ENCODE measurements around the gene APCDD1. TPM values are rescaled to one million over a fixed set of nuclear protein-coding genes. Genes with fewer than 3 reads are reported as not detected.
"Not testable (repeated sequence)": the region's sequence is repeated elsewhere in the genome, so short reads cannot be mapped to it uniquely, and the experiment has no call there.

Gene APCDD1
- total RNA-seq, 1 donor from 2014 or later: 110 TPM

DNA sequence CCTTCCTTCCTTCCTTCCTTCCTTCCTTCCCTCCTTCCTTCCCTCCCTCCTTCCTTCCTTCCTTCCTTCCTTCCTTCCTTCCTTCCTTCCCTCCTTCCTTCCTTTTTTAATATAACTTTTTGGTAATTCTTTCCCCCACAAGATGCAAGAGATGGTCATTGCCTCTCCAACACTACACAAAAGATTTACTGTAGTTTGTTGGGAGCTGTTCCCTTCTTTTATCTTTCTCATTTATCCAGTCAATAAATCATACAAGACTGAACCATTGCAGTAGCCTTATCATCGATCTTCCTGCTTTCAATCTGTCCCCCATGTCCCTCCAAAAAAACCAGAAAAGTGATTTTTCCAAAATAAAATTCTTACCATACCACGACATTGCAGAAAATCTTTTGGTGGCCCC, 8.2 kb downstream of the APCDD1 start:
- H3K27me3 Mint-ChIP-seq: no peaks in the 10 kb centered on the region
- H3K4me1 Mint-ChIP-seq (ENCODE audit: unreplicated experiment): peaks cover 38% of the 10 kb centered on the region
- no peak for DNase-seq (ENCODE audit: extremely low spot score, unreplicated experiment)
- H3K27ac Mint-ChIP-seq: peak overlapping the region; percentile 23
- H3K9me3 Mint-ChIP-seq: peaks cover 11% of the 10 kb centered on the region
- H3K4me3 Mint-ChIP-seq: no peak overlapping the region
- peaks cover 41% of the 10 kb centered on the region for H3K36me3 Mint-ChIP-seq
- TF ChIP-seq, protein P1, sequence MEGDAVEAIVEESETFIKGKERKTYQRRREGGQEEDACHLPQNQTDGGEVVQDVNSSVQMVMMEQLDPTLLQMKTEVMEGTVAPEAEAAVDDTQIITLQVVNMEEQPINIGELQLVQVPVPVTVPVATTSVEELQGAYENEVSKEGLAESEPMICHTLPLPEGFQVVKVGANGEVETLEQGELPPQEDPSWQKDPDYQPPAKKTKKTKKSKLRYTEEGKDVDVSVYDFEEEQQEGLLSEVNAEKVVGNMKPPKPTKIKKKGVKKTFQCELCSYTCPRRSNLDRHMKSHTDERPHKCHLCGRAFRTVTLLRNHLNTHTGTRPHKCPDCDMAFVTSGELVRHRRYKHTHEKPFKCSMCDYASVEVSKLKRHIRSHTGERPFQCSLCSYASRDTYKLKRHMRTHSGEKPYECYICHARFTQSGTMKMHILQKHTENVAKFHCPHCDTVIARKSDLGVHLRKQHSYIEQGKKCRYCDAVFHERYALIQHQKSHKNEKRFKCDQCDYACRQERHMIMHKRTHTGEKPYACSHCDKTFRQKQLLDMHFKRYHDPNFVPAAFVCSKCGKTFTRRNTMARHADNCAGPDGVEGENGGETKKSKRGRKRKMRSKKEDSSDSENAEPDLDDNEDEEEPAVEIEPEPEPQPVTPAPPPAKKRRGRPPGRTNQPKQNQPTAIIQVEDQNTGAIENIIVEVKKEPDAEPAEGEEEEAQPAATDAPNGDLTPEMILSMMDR (conservative IDR thresholded peaks at IDR 0.05): no peak

DNA sequence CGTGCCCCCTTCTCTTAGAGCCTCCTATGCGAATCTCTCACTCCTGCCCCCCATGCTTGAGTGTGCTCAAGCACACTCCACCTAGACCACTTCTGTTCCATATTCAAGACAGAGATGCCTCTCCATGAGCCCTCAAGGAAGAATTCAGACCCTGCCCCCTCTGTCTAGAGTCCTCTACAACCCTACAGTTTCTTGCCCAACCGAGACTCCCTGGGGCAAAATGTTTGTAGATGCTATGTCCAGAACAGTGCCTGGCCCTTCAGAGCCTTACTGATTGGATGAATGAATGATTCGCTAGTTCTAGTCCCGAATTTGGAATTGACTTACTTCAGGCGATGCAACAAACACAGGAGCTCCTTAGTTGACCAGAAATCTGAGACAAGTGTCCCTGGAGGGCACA, 8.7 kb downstream of the APCDD1 start:
- TF ChIP-seq, protein P1 (conservative IDR thresholded peaks at IDR 0.05): no peak
- H3K36me3 Mint-ChIP-seq: peaks cover 46% of the 10 kb centered on the region
- H3K4me3 Mint-ChIP-seq: peak overlapping the region; percentile 31
- H3K4me1 Mint-ChIP-seq (ENCODE audit: unreplicated experiment): peaks cover 34% of the 10 kb centered on the region
- DNase-seq (ENCODE audit: extremely low spot score, unreplicated experiment): no peak
- peak overlapping the region; percentile 23 for H3K27ac Mint-ChIP-seq
- peaks cover 11% of the 10 kb centered on the region for H3K9me3 Mint-ChIP-seq
- H3K27me3 Mint-ChIP-seq: no peaks in the 10 kb centered on the region

DNA sequence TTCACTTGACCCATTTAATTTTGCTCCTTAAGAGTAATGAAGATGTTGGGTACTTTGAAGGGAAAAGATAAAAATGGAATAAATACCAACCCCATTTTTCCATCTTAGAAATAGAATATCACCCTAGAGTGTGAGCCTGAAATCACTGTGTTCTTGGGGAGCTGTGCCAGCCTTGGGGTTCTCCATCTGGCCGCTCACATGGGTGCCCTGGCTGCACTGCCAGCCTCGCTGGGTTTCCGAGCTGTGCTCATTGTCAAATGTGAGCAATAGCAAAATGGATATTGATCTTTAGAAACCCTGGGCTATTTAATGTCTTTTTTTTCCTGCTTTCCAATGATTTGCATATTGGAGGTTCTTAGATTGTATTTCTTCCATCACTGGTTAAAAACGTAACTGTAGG, 9.3 kb downstream of the APCDD1 start:
- DNase-seq (ENCODE audit: extremely low spot score, unreplicated experiment): no peak
- H3K27me3 Mint-ChIP-seq: no peaks in the 10 kb centered on the region
- peaks cover 11% of the 10 kb centered on the region for H3K9me3 Mint-ChIP-seq
- TF ChIP-seq, protein P1 (conservative IDR thresholded peaks at IDR 0.05): no peak
- H3K4me3 Mint-ChIP-seq: peak overlapping the region; percentile 29
- H3K4me1 Mint-ChIP-seq (ENCODE audit: unreplicated experiment): peaks cover 29% of the 10 kb centered on the region
- H3K27ac Mint-ChIP-seq: no peak overlapping the region
- H3K36me3 Mint-ChIP-seq: peaks cover 46% of the 10 kb centered on the region

DNA sequence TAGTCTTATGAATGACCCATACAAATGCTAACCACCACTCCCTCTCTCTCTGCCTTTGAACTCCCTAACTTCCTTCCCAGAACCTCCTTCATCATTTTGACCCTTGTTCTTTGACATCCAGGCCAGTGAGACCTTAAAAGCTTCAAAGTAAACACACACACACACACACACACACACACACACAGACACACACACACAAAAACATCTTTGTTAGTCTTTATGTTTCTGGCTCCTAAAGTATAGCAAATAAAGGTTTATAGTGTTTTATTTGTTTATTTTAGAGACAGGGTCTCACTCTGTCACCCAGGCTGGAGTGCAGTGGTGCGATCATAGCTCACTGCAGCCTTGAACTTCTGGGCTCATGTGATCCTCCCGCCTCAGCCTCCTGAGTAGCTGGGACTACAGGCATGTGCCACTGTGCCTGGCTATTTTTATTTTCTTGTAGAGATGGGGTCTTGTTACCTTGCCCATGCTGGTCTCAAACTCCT, 9.8 kb downstream of the APCDD1 start:
- H3K9me3 Mint-ChIP-seq: peaks cover 11% of the 10 kb centered on the region
- DNase-seq (ENCODE audit: extremely low spot score, unreplicated experiment); H3K27ac Mint-ChIP-seq; H3K27me3 Mint-ChIP-seq: not testable (repeated sequence)
- H3K36me3 Mint-ChIP-seq: peaks cover 44% of the 10 kb centered on the region
- H3K4me3 Mint-ChIP-seq: peak overlapping the region; percentile 29
- peaks cover 29% of the 10 kb centered on the region for H3K4me1 Mint-ChIP-seq (ENCODE audit: unreplicated experiment)

DNA sequence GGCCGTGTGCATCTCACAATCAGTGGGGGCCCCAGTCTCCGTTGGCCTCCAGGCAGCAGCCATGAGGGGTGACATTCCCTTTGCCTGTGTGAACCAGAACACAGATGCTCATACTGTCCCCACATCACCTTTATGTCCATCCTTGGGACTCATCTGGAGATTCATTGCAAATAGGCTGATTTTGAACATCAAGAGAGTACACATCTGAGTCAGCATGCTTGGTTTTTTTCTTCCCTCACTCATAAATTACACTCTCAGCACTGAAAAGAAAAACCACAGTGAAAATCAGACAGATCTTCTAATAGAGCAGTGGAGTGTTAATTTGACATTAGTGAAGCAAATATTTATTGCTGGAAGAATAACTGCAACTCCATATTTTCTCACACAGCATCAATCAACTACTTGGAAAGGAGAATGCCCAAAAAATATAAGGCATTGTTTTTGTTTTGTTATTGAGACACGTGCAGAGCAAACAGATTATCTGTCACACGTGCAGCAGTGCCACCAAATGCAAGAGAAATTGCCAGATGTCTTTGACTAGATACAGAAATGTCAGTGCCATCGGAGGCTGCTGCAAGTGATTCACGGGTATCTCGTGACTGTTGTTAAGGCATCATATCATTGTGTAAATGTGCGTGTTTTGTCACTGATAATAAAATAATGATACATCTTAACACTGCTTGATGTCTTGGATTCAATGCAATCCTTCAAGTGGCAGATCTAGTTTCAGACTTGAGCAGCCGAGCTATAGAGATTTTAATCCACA, 10.9 kb downstream of the APCDD1 start:
- no peaks in the 10 kb centered on the region for H3K27me3 Mint-ChIP-seq
- H3K4me3 Mint-ChIP-seq: no peak overlapping the region
- TF ChIP-seq, protein P1 (conservative IDR thresholded peaks at IDR 0.05): no peak
- peaks cover 11% of the 10 kb centered on the region for H3K9me3 Mint-ChIP-seq
- peak overlapping the region; percentile 70 for H3K27ac Mint-ChIP-seq
- peaks cover 38% of the 10 kb centered on the region for H3K36me3 Mint-ChIP-seq
- H3K4me1 Mint-ChIP-seq (ENCODE audit: unreplicated experiment): peaks cover 33% of the 10 kb centered on the region
- no peak for DNase-seq (ENCODE audit: extremely low spot score, unreplicated experiment)

DNA sequence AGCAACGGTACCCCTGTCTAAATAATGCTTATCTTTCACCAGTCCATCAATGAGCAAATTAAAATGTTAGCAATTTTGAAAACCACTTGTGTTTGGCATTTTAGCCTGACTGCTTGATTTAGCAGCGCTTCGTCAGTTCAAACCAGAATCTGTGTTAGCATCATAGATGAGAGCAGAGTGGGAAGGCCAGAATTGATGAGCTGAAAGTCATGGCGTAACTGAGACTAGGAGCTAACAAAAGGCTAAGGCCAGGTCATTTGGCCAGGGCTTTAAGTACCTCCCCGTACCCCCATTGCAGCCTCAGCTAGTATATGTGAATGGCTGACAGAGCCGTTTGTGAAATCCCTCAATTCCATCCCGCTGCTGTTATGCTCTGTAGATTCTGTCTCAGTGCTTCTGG, 16.0 kb downstream of the APCDD1 start:
- H3K36me3 Mint-ChIP-seq: peaks cover 29% of the 10 kb centered on the region
- peaks cover 13% of the 10 kb centered on the region for H3K4me1 Mint-ChIP-seq (ENCODE audit: unreplicated experiment)
- TF ChIP-seq, protein P1 (conservative IDR thresholded peaks at IDR 0.05): no peak
- H3K9me3 Mint-ChIP-seq: no peaks in the 10 kb centered on the region
- DNase-seq (ENCODE audit: extremely low spot score, unreplicated experiment): no peak
- H3K27me3 Mint-ChIP-seq: no peaks in the 10 kb centered on the region
- no peak overlapping the region for H3K27ac Mint-ChIP-seq
- no peak overlapping the region for H3K4me3 Mint-ChIP-seq

Measured in type B pancreatic cell (in vitro differentiated cells).